HepG2 (cell line): ENCODE results near the gene GPR37L1. TPM values are rescaled to one million over a fixed set of nuclear protein-coding genes. Genes with fewer than 3 reads are reported as not detected.

Source experiments
- CCAR2 ChIP-seq: fragments of 200-400 bp; formaldehyde crosslinking; optimal IDR thresholded peaks from 2 replicates; pipeline ENCODE3; 2018; ENCODE audit warnings: low read depth, mild to moderate bottlenecking, low read length, moderate library complexity
- IRX3 ChIP-seq: sonication (generic); formaldehyde crosslinking; IDR thresholded peaks from 2 replicates; pipeline ENCODE4 v1.8.1; 2023; ENCODE audit warnings: mild to moderate bottlenecking, low read depth, missing genetic modification reagents, borderline replicate concordance
- KMT2B ChIP-seq: IDR thresholded peaks from 2 replicates; pipeline ENCODE4 v1.6.1; 2016; ENCODE audit warnings: missing genetic modification reagents, missing compliant biosample characterization
- RERE ChIP-seq: IDR thresholded peaks from 2 replicates; pipeline ENCODE4 v1.6.1; 2016; ENCODE audit warnings: low read depth, missing genetic modification reagents, missing compliant biosample characterization
- REST ChIP-seq, 2 experiments: IDR thresholded peaks; 2 replicates each; pipeline ENCODE4 v1.6.1; 2011 to 2012; ENCODE audit warnings: low read length in 2 of 2, borderline replicate concordance in 1 of 2, low read depth in 1 of 2, mild to moderate bottlenecking in 1 of 2, moderate library complexity in 1 of 2
- RXRA ChIP-seq: sonication (generic); formaldehyde crosslinking; IDR thresholded peaks from 2 replicates; pipeline ENCODE4 v1.5.1; 2020; ENCODE audit warnings: missing genetic modification reagents
- ZKSCAN8 ChIP-seq: IDR thresholded peaks from 2 replicates; pipeline ENCODE4 v1.6.1; 2016; ENCODE audit warnings: borderline replicate concordance, missing genetic modification reagents, missing compliant biosample characterization
- ZNF576 ChIP-seq: sonication (generic); formaldehyde crosslinking; IDR thresholded peaks from 2 replicates; pipeline ENCODE4 v1.4.0; 2020; ENCODE audit warnings: mild to moderate bottlenecking, missing genetic modification reagents
- ZNF83 ChIP-seq: sonication (generic); formaldehyde crosslinking; IDR thresholded peaks from 2 replicates; pipeline ENCODE4 v1.4.0; 2020; ENCODE audit warnings: missing genetic modification reagents, mild to moderate bottlenecking, borderline replicate concordance
- ZSCAN5A ChIP-seq: sonication (generic); formaldehyde crosslinking; IDR thresholded peaks from 2 replicates; pipeline ENCODE4 v1.8.0; 2022; ENCODE audit warnings: mild to moderate bottlenecking, missing genetic modification reagents, borderline replicate concordance
- polyA plus RNA-seq, 8 experiments: library from polyadenylated mRNA; depleted of rRNA in 3 of 8; stranded (reverse) in 7 of 8; unstranded in 1 of 8; fragments of >200 nt; fragmentation: Illumina TruSeq in 4 of 8; extraction: Trizol in 4 of 8; gene quantifications; 2 replicates each; pipeline versions ENCODE4 v1.2.1 to v1.2.3, GENCODE V29; 2011 to 2016; ENCODE audit warnings: low read depth in 4 of 8, missing spikeins in 1 of 8, mixed read lengths in 1 of 8; ENCODE audit not compliant: insufficient read depth in 1 of 8
- total RNA-seq, 5 experiments: library from RNA; depleted of rRNA; stranded (reverse); fragments of >200 nt; fragmentation: Illumina TruSeq; extraction: Trizol; gene quantifications; 2 replicates each; pipeline ENCODE4 v1.2.3, GENCODE V29; 2016; ENCODE audit warnings: low read depth in 1 of 5
- TF ChIP-seq, protein P1 (sequence below): sonication (generic); formaldehyde crosslinking; IDR thresholded peaks from 2 replicates; pipeline ENCODE4 v1.8.1; 2023; ENCODE audit warnings: mild to moderate bottlenecking, moderate library complexity, missing genetic modification reagents
- TF ChIP-seq, protein P2 (sequence below): sonication (generic); formaldehyde crosslinking; IDR thresholded peaks from 2 replicates; pipeline ENCODE4 v1.9.0; 2021; ENCODE audit warnings: missing genetic modification reagents, borderline replicate concordance

GPR37L1 gene
- total and polyA plus RNA-seq, 2 of the 13 experiments (the other 11 are each of a cell fraction or from before 2014, with no cell fraction given) = 0.13 TPM; not detected in 1

GRCh38 chr1:202085682-202086373 lies 36.9 kb upstream of the GPR37L1 start (continued):
- no peak; a peak in 1 of 4 replicates for TF ChIP-seq REST (IDR thresholded peaks at IDR 0.05; ENCODE audit: borderline replicate concordance in 1 of 2, low read depth in 1 of 2, low read length in 2 of 2)
- 0 out of 2 replicates have a peak, but pooled peaks have one; percentile 22 for TF ChIP-seq ZSCAN5A (CRISPR knock-in tag)
- TF ChIP-seq, protein P1, sequence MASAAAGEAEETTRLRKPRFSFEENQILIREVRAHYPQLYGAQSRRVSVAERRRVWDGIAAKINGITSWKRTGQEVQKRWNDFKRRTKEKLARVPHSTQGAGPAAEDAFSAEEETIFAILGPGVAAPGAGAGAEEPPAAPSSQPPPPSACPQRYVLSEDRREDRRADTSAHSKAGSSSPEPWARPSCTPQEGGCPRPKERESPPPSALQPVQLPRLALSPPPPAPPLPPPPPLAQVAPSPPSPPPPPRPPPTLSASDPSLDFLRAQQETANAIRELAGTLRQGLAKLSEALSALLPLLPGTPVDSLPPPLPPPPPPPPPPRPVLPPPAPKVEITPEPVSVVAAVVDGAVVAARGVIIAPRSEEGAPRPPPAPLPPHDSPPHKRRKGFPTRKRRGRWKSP (CRISPR knock-in tag) = no peak
- TF ChIP-seq CCAR2 = no peak
- peak; percentile 73; the same call in 1 of the 2 replicates for TF ChIP-seq RXRA (CRISPR knock-in tag)
- TF ChIP-seq ZKSCAN8 (CRISPR knock-in tag) = peak; percentile 48; the same call in 1 of the 2 replicates
- TF ChIP-seq ZNF83 (CRISPR knock-in tag) = 0 out of 2 replicates have a peak, but pooled peaks have one; percentile 67
- TF ChIP-seq KMT2B = no peak
- TF ChIP-seq, protein P2, sequence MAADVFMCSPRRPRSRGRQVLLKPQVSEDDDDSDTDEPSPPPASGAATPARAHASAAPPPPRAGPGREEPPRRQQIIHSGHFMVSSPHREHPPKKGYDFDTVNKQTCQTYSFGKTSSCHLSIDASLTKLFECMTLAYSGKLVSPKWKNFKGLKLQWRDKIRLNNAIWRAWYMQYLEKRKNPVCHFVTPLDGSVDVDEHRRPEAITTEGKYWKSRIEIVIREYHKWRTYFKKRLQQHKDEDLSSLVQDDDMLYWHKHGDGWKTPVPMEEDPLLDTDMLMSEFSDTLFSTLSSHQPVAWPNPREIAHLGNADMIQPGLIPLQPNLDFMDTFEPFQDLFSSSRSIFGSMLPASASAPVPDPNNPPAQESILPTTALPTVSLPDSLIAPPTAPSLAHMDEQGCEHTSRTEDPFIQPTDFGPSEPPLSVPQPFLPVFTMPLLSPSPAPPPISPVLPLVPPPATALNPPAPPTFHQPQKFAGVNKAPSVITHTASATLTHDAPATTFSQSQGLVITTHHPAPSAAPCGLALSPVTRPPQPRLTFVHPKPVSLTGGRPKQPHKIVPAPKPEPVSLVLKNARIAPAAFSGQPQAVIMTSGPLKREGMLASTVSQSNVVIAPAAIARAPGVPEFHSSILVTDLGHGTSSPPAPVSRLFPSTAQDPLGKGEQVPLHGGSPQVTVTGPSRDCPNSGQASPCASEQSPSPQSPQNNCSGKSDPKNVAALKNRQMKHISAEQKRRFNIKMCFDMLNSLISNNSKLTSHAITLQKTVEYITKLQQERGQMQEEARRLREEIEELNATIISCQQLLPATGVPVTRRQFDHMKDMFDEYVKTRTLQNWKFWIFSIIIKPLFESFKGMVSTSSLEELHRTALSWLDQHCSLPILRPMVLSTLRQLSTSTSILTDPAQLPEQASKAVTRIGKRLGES (CRISPR knock-in tag) = no peak
- peak; percentile 52; the same call in 1 of the 2 replicates for TF ChIP-seq RERE (CRISPR knock-in tag)
- TF ChIP-seq IRX3 (CRISPR knock-in tag) = no peak
- TF ChIP-seq ZNF576 (CRISPR knock-in tag) = no peak
